ENCODE results near the gene RTTN. TPM values are rescaled to one million over a fixed set of nuclear protein-coding genes. Genes with fewer than 3 reads are reported as not detected.

RTTN gene
- total RNA-seq, 2 donors from 2014 or later = 27.6 to 31.4 TPM

DNA sequence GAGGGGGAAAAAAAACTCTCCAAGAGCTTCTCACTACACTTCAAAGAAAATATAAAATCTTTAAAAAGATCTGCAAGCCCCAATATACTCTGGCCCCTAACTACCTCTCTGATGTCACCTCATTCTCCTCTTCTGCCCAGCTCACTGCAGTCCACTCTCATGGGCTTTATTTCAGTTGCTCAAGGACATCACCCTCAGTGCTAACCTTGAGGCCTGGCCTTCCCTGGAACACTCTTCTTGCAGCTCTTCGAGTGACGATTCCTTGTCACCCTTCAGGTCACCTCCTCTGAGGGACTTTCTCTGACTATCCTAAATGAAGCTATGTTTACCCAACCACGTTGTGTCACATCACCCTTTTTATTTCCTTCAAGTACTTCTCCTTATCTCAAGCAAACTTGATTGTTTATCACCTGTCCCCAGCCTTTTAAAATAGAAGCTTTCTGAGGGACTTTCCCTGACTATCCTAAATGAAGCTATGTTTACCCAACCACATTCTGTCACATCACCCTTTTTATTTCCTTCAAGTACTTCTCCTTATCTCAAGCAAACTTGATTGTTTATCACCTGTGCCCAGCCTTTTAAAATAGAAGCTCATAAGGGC, 10.4 kb downstream of the RTTN start:
- Mint-ChIP-seq H3K4me1 (ENCODE audit: low read depth) (peaks cover 36% of the 10 kb centered on the region), H3K27ac (peak overlapping the region; percentile 29), H3K36me3 (ENCODE audit: insufficient read depth in 2 of 2) (peaks cover 9 to 18% of the 10 kb centered on the region in 2 donors), H3K9me3 (no peaks in the 10 kb centered on the region), H3K4me3 (peak overlapping the region; percentile 7 to 52), H3K27me3 (ENCODE audit: low read depth) (no peaks in the 10 kb centered on the region)
- DNase-seq = no peak
- ATAC-seq (replicated peaks in 1 of 2) = peak in 1 of 2 donors; percentile 30

DNA sequence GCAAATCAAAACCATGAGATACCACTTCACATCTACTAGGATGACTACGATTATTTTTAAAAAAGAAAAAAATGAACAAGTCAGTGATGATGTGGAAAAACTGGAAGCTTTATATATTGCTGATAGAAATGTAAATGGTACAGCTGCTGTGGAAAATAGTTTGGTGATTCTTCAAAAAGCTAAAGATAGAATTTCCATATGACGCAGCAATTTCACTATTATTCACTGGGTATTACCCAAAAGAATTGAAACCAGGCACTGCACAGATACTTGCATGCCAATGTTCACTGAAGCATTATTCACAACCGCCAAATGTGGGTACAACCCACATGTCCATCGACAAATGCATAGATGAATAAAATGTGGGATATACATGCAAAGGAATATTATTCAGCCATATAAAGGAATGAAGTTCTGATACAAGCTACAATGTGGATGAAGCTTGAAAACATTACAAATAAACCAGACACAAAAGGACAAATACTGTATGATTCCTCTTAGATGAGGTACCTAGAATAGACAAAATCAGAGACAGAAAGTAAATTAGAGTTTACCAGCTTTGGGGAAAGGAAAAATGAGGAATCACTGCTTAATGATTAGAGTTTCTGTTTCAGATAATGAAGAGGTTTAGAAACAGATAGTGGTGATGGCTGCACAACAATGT, 11.1 kb downstream of the RTTN start:
- ATAC-seq (replicated peaks in 1 of 2) (peak; percentile 79 to 91), DNase-seq (peak; percentile 6 to 16)
- peaks cover 36% of the 10 kb centered on the region for H3K4me1 Mint-ChIP-seq (ENCODE audit: low read depth)
- H3K4me3 Mint-ChIP-seq = peak overlapping the region in 1 of 2 donors; percentile 76
- H3K36me3 Mint-ChIP-seq (ENCODE audit: insufficient read depth in 2 of 2) = peaks cover 9 to 22% of the 10 kb centered on the region in 2 donors
- H3K9me3 Mint-ChIP-seq = no peaks in the 10 kb centered on the region
- no peaks in the 10 kb centered on the region for H3K27me3 Mint-ChIP-seq (ENCODE audit: low read depth)
- peak overlapping the region; percentile 81 for H3K27ac Mint-ChIP-seq

DNA sequence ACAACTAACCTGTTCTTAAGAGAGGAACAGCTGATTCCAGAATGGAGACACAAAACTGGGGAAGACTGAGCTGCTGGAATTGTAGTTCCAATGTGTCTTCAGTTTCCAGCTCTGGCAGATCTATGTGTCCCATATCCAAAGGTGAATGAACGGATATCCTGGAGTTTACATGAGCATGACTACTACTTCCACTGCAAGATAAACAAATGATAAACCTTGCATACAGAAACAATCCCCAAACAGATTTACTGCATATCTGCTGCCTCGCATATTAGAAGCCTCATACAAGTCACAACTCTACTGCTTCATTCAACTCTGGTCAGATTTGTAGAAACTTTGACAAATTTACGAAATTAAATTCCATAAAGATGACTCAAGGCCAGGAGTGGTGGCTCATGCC, 15.0 kb downstream of the RTTN start:
- peaks cover 24% of the 10 kb centered on the region for H3K4me1 Mint-ChIP-seq (ENCODE audit: low read depth)
- no peaks in the 10 kb centered on the region for H3K27me3 Mint-ChIP-seq (ENCODE audit: low read depth)
- peaks cover 13 to 35% of the 10 kb centered on the region in 2 donors for H3K36me3 Mint-ChIP-seq (ENCODE audit: insufficient read depth in 2 of 2)
- ATAC-seq (replicated peaks in 1 of 2) (no peak), DNase-seq (no peak)
- no peaks in the 10 kb centered on the region for H3K9me3 Mint-ChIP-seq
- no peak overlapping the region for H3K27ac Mint-ChIP-seq
- H3K4me3 Mint-ChIP-seq = no peak overlapping the region

DNA sequence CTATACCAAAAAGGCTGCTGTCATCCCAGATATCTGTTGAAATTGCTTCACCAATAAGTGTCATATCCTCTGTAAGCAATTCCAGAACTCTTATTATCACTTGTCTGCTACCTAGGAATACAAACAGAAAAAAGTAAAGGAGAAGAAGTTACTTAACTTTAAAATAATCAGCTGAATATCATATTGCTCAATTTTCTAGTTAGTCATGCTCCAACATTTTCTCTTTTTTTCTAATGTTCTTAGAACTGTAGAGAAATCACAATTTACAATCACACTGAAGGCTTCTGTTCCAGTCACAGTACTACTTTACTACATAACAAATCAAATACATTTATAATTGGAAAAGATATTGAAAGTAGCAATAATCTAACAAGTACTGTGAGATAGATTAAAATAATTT, 17.4 kb downstream of the RTTN start:
- no peak for ATAC-seq (replicated peaks in 1 of 2)
- Mint-ChIP-seq H3K9me3 (no peaks in the 10 kb centered on the region), H3K4me1 (ENCODE audit: low read depth) (peaks cover 5% of the 10 kb centered on the region), H3K36me3 (ENCODE audit: insufficient read depth in 2 of 2) (peaks cover 10 to 37% of the 10 kb centered on the region in 2 donors), H3K27me3 (ENCODE audit: low read depth) (no peaks in the 10 kb centered on the region), H3K27ac (no peak overlapping the region), H3K4me3 (no peak overlapping the region)
- no peak for DNase-seq

DNA sequence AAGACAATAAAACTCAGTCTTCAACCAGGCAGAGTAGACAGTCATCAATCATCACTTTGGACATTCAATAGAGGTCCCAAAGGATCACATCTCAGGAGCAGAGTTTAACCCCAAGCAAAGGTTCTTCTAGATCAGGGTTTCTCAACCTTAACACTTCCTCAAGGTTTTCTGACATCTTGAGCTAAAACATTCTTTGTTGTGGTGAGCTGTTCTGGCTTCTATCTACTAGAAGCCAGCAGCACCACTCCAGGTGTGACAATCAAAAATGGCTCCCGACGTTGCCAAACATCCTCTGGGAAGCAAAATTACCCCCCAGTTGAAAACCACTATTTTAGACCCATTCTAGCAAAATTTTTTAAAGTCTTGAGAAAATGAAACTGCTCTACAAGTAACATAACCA, 22.0 kb downstream of the RTTN start:
- Mint-ChIP-seq H3K9me3 (no peaks in the 10 kb centered on the region), H3K27me3 (ENCODE audit: low read depth) (no peaks in the 10 kb centered on the region), H3K4me1 (ENCODE audit: low read depth) (peaks cover 5% of the 10 kb centered on the region), H3K27ac (no peak overlapping the region), H3K4me3 (no peak overlapping the region), H3K36me3 (ENCODE audit: insufficient read depth in 2 of 2) (peaks cover 11 to 28% of the 10 kb centered on the region in 2 donors)
- no peak for DNase-seq
- no peak for ATAC-seq (replicated peaks in 1 of 2)

DNA sequence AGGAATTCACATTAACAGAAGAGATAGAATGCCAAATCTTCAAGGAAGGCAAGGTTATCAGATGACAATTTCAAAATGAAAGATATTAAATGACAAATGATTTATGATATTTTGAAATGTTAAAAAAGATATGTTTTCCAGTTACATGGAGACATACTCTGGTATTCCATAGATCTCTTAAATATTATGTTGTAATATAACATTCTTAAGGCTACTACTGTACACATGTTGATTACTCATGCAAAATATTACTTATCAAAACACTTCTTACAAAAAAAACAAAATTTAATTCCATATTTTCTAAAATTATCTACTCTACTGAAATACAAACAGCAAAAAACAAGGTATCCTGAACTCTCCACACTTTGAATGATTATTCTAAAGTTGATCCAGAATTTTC, 22.9 kb downstream of the RTTN start:
- no peaks in the 10 kb centered on the region for H3K9me3 Mint-ChIP-seq
- DNase-seq = no peak

DNA sequence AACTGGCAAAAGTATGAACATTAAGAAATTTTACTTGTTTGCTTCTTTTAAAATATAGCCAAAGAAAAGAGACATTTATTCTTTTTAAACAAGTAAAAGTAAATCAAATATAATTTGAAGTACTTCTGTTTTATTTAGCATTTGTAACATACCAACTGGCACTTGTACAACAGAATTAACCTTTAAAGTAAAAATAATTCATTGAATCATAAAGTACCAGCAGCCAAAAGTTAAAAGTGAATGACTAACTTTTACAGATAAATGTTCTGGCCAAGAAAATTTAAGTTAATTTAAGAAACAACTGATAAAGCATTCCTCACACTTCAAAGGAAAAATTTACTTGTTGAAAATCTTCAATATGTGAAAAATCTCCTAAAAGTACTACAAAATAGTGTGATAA, 23.8 kb downstream of the RTTN start:
- Mint-ChIP-seq H3K36me3 (ENCODE audit: insufficient read depth in 2 of 2) (peaks cover 11 to 23% of the 10 kb centered on the region in 2 donors), H3K4me1 (ENCODE audit: low read depth) (peaks cover 5% of the 10 kb centered on the region), H3K27ac (no peak overlapping the region), H3K9me3 (no peaks in the 10 kb centered on the region), H3K4me3 (no peak overlapping the region), H3K27me3 (ENCODE audit: low read depth) (no peaks in the 10 kb centered on the region)
- ATAC-seq (replicated peaks in 1 of 2) = no peak
- DNase-seq = no peak

More for the DNA sequence above, 22.9 kb downstream of the RTTN start:
- no peak overlapping the region for H3K4me3 Mint-ChIP-seq
- no peak for ATAC-seq (replicated peaks in 1 of 2)
- peaks cover 5% of the 10 kb centered on the region for H3K4me1 Mint-ChIP-seq (ENCODE audit: low read depth)
- H3K36me3 Mint-ChIP-seq (ENCODE audit: insufficient read depth in 2 of 2) = peaks cover 11 to 24% of the 10 kb centered on the region in 2 donors
- H3K27me3 Mint-ChIP-seq (ENCODE audit: low read depth) = no peaks in the 10 kb centered on the region
- H3K27ac Mint-ChIP-seq = no peak overlapping the region

DNA sequence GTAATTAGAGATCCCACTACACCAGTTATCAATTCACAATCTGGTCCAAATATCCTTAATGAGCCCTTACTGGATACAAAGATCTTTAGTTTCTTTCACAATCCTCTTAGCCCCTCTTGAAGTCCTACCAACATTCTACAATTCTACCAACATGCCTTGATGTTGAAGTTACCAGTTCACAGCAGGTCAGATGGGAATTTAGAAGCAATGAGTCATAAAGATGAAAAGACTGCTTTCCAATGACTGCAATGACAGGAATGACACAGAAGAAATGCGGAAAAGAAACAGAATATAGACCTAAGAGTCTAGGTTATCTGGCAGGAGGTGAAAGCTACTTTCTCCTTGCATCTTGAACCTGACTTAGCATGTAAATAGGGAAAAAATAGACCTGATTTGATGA, 24.5 kb downstream of the RTTN start:
- Mint-ChIP-seq H3K27me3 (ENCODE audit: low read depth) (no peaks in the 10 kb centered on the region), H3K9me3 (no peaks in the 10 kb centered on the region), H3K4me3 (no peak overlapping the region), H3K27ac (no peak overlapping the region), H3K36me3 (ENCODE audit: insufficient read depth in 2 of 2) (peaks cover 5 to 19% of the 10 kb centered on the region in 2 donors), H3K4me1 (ENCODE audit: low read depth) (peaks cover 5% of the 10 kb centered on the region)
- ATAC-seq (replicated peaks in 1 of 2) (no peak), DNase-seq (no peak)

DNA sequence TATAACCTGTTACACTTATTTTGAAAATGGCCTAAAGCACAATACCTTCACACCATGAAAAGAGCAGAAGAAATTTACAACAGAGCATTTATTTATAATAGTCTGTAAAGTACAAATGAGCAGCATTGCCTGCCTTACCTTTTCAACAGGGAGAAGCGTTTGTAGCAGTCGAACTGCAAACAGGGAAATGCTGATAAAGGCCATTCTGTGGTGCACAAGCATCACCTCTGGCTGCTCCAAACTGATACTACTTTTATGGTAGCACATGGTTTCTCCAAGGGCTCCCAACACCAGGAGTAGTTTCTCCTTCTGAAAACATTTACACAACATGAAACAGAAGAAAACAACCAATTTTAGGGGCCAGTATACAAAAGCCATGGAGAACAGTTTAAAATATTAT, 28.9 kb downstream of the RTTN start:
- DNase-seq = no peak
- peaks cover 0 to 10% of the 10 kb centered on the region in 2 donors for H3K36me3 Mint-ChIP-seq (ENCODE audit: insufficient read depth in 2 of 2)
- no peak for ATAC-seq (replicated peaks in 1 of 2)
- H3K9me3 Mint-ChIP-seq = no peaks in the 10 kb centered on the region
- no peaks in the 10 kb centered on the region for H3K27me3 Mint-ChIP-seq (ENCODE audit: low read depth)
- H3K27ac Mint-ChIP-seq = no peak overlapping the region
- peaks cover 5% of the 10 kb centered on the region for H3K4me1 Mint-ChIP-seq (ENCODE audit: low read depth)
- no peak overlapping the region for H3K4me3 Mint-ChIP-seq

DNA sequence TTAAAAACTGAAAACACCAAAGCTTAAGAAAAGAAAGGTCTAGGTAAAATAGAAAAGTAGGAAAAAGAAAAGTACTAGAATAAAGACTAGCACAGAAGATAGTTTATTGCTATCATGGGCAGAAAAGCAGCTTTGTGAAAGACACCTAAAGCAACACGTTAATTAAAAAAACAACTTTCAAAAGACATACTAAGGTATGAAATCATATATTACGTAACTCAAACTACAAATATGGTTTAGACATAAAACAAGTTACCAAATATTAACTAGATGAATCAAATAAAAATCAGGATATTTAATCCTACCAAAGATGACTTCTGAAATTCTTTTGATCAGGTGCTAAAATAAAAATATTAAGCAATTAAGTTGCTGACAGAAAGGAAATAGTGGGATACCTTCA, 30.3 kb downstream of the RTTN start:
- Mint-ChIP-seq H3K27me3 (ENCODE audit: low read depth) (no peaks in the 10 kb centered on the region), H3K4me3 (no peak overlapping the region), H3K9me3 (no peaks in the 10 kb centered on the region), H3K4me1 (ENCODE audit: low read depth) (peaks cover 5% of the 10 kb centered on the region), H3K36me3 (ENCODE audit: insufficient read depth in 2 of 2) (peaks cover 0 to 10% of the 10 kb centered on the region in 2 donors), H3K27ac (no peak overlapping the region)
- DNase-seq = no peak
- ATAC-seq (replicated peaks in 1 of 2) = no peak

DNA sequence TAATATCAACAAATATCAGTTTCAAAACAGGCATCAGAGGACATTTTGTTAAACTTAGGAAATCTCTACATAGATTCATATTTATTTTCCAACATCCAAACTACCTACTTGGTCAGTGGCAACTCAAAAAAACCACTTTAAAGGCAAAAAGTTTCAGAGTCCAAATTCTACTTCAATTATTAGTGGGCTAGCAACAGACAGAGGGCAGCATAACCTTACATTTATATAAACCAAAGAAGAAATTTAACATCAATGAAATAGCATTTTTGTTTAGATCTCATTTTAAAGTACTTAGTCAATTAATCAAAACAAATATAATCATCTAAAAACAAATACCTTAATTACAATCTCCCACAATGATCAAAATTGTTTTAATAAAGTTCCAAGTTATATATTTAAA, 33.3 kb downstream of the RTTN start:
- H3K27me3 Mint-ChIP-seq (ENCODE audit: low read depth) = no peaks in the 10 kb centered on the region
- no peak overlapping the region for H3K4me3 Mint-ChIP-seq
- no peak for ATAC-seq (replicated peaks in 1 of 2)
- H3K27ac Mint-ChIP-seq = peak overlapping the region; percentile 50
- no peaks in the 10 kb centered on the region for H3K9me3 Mint-ChIP-seq
- no peak for DNase-seq
- no peaks in the 10 kb centered on the region for H3K4me1 Mint-ChIP-seq (ENCODE audit: low read depth)
- H3K36me3 Mint-ChIP-seq (ENCODE audit: insufficient read depth in 2 of 2) = peaks cover 0 to 7% of the 10 kb centered on the region in 2 donors

DNA sequence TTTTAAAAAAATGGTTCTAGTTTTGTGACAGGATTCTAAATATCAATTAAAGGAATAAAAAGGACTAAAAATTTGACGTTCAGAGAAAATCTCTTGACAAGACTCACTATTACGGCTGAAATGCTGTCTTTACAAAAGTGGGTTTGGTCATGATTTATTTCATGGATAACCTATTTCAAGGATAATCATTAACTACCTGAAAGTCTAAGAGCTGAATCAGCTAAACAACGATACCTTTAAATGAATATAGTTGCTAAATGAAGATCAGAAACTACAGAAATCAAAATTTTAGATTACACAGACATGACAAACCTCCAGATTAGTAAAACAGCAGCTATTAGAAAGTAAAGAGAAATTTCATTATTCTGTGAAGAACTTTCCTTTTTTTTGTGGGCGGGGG, 35.7 kb downstream of the RTTN start:
- Mint-ChIP-seq H3K4me3 (no peak overlapping the region), H3K27me3 (ENCODE audit: low read depth) (no peaks in the 10 kb centered on the region), H3K9me3 (no peaks in the 10 kb centered on the region), H3K36me3 (ENCODE audit: insufficient read depth in 2 of 2) (peaks cover 0 to 5% of the 10 kb centered on the region in 2 donors), H3K27ac (no peak overlapping the region), H3K4me1 (ENCODE audit: low read depth) (no peaks in the 10 kb centered on the region)
- no peak for ATAC-seq (replicated peaks in 1 of 2)
- DNase-seq = no peak

DNA sequence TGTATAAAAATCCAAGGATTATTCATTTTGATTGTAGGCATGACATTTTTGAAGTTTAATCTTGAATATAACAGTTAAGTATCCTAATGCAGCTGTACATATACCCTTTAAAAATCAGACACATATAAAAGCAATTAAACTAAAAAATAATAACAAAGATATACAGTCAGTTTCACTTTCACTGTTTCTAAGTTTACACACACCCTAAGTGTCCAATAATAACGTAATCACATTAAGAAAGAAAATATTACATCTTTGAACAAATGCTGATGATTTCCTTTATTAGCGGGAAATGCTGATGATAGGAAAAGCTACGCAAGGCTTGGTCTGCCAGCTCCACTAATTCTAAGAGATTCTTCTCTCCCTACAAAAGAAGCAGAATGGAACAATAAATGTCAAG, 38.8 kb downstream of the RTTN start:
- Mint-ChIP-seq H3K4me1 (ENCODE audit: low read depth) (no peaks in the 10 kb centered on the region), H3K27ac (no peak overlapping the region), H3K4me3 (no peak overlapping the region), H3K27me3 (ENCODE audit: low read depth) (no peaks in the 10 kb centered on the region), H3K9me3 (peaks cover 2 to 4% of the 10 kb centered on the region in 2 donors), H3K36me3 (ENCODE audit: insufficient read depth in 2 of 2) (peaks cover 10 to 19% of the 10 kb centered on the region in 2 donors)
- ATAC-seq (replicated peaks in 1 of 2) (no peak), DNase-seq (no peak)

DNA sequence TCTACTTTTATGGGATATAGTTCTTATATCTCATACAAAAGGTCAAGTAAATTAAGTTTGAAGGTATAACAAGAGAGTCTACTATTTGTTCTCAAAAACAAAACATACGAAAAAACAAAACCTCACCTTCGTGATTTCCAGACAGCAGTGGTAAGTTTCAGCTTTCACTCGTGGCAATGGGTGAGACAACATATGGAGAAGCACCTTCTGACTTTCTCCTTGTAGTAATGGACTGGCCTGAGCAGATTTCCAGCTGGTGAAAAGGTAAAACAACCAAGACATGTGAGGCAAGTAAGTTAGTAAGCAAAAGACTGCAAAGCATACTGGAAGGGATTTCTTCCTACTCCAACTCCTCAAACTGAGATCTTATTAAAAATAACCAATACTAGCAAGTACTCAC, 39.6 kb downstream of the RTTN start:
- Mint-ChIP-seq H3K36me3 (ENCODE audit: insufficient read depth in 2 of 2) (peaks cover 11 to 26% of the 10 kb centered on the region in 2 donors), H3K4me3 (no peak overlapping the region), H3K4me1 (ENCODE audit: low read depth) (no peaks in the 10 kb centered on the region), H3K27me3 (ENCODE audit: low read depth) (no peaks in the 10 kb centered on the region), H3K27ac (no peak overlapping the region), H3K9me3 (peaks cover 2 to 4% of the 10 kb centered on the region in 2 donors)
- DNase-seq (no peak), ATAC-seq (replicated peaks in 1 of 2) (no peak)

Measured in activated T-cell treated with anti-CD3 and anti-CD28 coated beads, Interleukin-2, amount 50 U/mL, for 72 hours (primary cell).